Endometrial microvascular endothelial cells (primary cell): Measurements from ENCODE around the gene GRIA3. TPM values are rescaled to one million over a fixed set of nuclear protein-coding genes. Genes with fewer than 3 reads are reported as not detected.

Experiments
- in situ Hi-C: cut with HindIII; loops from 2 replicates; pipeline ENCODE4 v1.10.0; 2017; ENCODE audit warnings: low sequenced_read_pairs, low pct_unique_long_range_greater_than_20kb; ENCODE audit errors: inconsistent ontology term
- total RNA-seq: library from RNA; depleted of rRNA; stranded (reverse); fragments of >200 nt; gene quantifications from one replicate; pipeline ENCODE4 v1.2.3, GENCODE V29; 2015; ENCODE audit errors: inconsistent ontology term

Gene GRIA3
- total RNA-seq, 1 donor from 2014 or later = not detected

DNA sequence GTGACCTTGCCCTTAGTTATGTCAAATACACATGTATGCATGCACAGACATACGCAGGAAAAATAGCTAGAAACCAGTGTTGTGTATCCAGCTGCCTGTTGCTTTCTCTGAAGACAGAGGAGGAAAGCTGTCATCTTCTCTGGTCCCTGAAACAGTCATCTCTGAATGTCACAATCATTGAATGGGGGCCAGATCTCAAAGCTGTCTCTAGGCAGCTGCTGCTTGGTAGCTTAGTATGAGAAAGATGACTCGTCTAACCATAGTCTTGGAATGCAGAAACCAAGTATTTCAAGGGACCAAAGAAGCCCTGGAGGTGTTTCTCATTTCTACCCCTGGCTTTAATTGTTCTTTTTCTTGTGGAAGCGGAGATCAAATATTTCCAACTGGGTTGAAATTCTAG lies 4.0 kb downstream of the GRIA3 start:
- in situ Hi-C loops = no loop called here

DNA sequence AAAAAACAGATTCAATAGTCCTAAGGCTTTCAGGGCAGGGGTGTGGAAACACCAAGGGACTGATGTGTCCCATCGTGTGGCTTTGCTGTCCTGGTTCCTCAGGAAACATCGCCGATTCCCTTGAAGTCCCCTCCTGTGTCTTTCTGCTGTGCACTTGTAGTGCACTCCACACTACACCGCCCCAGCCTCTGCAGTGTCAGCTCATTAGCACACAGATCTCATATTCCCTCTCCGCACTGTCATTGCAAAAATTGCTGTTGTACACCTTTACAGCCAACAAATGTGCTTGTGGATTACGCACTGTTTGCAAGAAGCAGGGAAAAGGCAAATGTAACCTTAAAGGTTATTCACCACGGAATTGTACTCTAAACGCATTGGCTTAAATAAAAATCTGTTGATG lies 5.3 kb downstream of the GRIA3 start:
- in situ Hi-C loops = no loop called here

DNA sequence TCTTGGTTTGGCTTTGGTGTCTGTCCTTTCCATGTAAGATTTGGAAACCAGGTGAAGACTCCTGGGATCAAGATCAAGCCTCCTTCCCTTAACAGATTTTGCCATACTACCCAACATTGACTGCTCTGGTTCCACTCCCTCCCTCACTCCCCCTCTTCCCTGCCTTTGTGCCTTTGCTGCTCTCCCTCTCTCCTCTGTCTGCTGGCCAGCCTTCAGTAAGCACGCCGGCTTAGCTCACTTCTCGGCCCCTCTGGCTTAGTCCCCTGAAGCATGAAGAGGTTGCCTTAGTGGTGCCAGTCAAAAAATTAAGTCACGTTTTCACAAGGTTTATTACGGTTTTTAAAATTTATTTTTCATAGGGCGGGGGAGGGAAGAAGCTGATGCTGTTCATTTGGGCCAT lies 6.0 kb downstream of the GRIA3 start:
- in situ Hi-C loops = no loop called here

DNA sequence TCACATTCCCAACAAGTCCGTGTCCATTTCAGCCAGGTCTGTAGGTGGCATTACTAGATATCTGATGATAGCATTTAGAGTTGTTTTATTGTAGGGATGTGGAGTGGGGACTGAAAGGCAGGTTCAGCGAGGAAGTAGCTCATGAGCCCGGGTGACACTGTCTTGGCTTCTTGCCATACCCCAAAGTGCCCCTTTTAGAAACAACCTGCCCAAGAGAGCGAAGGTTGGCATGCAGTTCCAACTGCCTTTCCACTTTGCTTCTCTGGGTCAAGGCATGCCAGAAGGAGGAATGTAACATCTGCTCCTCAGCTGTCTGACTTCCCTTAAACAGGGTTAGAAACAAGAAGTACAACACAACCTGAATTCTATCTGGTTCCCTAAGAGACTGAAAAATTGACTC lies 9.0 kb downstream of the GRIA3 start:
- in situ Hi-C loops = no loop called here

DNA sequence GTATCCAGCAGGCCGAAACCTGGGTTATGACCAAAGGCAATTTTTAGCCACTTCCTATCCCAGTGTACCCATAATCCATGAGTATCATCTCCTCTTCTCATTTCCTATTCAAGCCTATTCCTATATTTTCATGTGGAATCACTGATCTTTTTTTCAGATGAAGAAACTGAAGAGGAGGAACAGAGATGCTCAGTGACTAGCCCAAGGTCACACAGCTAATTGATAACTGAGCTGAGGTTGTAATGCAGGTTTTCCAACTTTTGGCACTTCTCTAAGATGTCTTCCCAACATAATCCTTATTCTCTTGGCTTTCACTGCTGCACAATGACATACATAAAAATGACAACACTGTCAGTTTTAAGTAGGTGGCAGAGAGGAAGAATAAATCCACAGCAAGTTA lies 15.3 kb downstream of the GRIA3 start:
- in situ Hi-C loops = no loop called here

DNA sequence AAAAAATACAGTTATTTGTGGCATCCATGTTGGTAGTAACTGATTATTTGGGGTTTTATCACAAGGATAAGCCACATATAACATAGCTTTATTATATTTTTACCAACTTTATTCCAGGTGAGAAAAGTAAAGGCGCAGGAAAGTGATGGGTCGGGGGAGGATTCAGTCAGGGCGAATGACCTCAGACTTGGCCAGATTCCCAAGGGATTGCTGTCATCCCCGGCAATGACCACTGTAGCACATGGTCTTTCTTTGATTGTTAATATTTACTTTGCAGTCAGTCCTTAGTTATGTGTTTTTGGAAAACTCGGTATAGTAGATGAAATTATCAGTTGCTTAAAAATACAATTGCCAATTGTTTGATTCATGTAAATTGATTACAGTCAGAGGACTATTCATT lies 17.6 kb downstream of the GRIA3 start:
- in situ Hi-C loops = no loop called here

DNA sequence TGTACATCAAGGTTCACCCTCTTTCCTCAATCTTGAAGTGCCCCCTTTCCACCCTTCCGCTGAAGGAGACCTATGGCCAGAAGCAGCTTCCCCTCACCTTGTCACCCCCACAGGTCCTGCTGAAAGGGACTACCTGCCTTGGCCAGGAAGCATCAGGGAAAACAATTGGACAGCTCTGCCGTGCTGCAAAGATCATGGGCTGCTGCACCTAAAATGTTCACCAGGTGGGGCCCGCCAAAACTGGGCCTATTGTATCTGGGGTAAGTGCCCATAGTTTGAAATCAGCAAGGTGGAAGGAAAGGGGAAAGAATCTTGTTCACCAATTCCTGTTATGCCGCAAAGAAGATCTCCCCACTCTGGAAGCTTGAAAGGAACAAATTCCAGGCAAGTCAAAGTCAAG lies 18.4 kb downstream of the GRIA3 start:
- in situ Hi-C loops = no loop called here

DNA sequence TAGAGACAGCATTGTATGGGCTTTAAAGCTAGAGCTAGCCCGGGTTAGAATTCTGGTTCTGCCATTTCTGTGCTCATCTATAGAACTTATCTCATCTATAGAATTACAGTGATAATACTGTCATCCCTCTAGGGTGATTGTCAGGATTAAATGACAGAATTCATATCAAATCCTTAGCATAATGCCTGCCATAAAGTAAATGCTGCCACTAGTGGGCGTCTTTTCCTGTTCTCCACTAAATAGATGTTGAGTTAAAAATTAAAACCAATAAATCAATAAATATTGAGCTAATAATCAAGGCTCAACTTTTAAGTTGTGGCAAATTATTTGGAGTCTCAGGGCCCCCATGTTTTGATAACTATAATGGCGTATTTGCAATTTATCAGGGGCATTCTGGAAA lies 19.7 kb downstream of the GRIA3 start:
- in situ Hi-C loops = no loop called here

DNA sequence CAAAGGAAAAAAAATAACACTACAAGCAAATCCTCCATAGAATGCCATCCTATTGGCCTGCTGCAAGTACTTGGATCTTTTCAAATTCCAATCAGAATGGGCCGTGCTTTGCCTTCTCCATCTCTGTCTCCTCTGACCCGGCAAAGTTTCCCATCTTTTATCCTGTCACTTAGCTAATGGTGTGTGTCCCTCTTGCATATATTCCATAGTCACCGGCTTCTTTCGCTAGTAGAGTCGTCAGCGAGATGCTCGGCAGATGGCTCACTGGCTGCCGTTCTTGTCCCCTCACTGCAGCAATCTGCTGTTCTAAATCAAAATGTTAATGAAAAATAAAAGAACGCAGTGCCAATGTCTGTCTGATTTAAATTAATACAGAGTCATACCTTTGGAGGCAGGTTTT lies 22.1 kb downstream of the GRIA3 start:
- in situ Hi-C loops = no loop called here

DNA sequence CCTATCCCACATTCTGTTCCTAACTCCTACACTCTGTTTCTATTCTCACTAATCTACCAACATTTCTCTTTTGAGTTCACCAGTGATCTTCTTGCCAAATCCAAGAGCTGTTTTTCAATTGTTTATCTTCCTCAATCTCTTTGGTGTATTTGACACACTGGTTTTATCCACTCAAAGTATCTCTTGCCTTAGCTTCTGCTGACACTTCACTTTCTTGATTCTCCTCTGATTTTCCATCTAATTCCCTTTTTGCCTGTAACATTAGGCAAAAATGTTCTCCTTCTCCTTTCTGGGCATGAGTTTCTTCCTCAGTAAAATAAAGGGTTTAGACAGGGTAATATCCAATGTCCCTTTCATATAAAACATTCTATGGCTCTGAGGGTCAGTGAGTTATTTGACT lies 26.2 kb downstream of the GRIA3 start:
- in situ Hi-C loops = no loop called here

DNA sequence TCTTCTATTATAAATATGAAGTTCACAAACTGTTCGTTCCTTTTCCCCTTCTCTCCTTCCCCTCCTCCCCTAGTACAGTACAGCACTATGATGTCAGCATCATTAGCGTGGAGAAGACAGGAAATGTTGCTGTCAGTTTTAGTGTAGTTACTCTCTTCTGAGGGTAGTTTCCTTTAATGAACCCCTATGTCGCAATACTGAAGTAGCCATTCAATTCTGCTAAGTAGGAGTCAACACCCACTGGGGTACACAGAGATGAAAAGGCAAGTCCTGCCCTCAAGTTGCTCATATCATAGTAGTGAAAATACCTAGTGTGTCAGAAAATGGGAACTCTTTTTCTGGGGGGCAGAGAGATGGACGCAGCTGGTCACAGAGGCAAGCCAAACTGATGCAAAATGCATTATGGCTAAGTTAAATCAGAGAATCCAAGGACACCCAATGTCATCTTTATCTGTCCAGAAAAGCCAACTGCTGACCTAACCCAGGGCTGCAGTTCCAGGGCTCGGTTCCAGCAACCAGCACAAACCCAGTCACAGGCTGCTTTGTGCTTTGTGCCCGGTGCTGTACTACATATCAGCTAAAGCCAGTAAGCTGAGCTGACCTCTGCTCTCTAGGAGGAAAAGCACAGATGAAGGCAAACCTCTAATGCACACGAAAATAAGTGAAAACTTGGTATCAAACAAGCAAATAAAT lies 31.5 kb downstream of the GRIA3 start:
- in situ Hi-C loops = no loop called here

DNA sequence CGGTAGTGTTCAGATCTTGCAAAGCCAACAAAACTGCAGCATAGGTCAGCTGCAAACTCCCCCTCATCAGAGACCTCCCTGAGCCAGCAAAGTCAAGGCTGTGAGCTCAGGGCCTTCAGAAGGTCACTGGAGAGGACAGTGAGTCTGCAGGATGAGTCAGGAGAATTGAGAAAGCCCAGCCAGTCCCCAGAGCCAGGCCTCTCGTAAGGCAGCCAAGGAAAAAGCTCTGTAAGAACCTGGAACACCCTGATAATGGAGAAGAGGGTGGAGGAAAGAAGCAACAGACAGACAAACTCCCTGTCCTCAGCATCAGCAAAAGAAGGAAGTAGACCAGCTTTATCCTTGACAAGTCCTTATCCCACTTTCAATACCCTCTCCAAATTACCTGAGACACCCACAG lies 33.0 kb downstream of the GRIA3 start:
- in situ Hi-C loops = no loop called here

DNA sequence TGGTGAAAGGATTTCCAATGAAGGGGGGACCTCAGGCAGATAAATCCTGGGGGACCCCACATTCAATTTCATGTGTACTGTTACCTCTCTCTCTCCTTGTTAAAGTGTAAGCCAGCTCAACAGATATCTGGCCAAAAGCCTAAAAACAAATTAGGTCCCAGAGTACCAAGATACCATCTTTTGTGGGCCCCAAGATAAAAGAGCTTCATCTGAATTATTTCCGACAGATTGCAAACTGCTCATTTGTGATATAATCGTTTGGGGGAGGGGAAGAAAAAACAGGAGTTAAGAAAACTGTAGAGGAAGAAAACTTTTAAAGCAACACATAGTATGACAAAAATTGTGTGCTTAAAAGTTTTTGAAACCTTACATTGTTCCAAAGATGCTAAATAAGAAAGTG lies 33.6 kb downstream of the GRIA3 start:
- in situ Hi-C loops = no loop called here

DNA sequence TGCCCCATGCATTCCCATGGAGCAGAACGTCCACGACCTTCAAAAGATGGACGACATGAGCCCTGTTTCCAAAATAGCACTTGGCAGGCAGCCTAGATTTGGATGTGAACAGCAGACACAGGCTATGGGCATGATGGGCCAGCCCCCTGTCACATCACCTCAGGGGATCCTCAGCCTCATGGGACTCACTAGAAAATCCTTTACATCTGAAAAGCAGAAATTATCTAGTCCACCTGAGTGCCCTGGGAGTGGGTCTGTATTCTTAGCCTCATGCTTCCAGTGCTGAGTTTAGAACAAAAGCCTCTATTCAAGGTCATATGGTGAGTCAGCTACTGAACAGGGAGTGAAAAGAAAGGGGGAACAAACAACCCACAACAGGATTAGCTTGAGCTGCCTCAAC lies 35.8 kb downstream of the GRIA3 start:
- in situ Hi-C loops = no loop called here

DNA sequence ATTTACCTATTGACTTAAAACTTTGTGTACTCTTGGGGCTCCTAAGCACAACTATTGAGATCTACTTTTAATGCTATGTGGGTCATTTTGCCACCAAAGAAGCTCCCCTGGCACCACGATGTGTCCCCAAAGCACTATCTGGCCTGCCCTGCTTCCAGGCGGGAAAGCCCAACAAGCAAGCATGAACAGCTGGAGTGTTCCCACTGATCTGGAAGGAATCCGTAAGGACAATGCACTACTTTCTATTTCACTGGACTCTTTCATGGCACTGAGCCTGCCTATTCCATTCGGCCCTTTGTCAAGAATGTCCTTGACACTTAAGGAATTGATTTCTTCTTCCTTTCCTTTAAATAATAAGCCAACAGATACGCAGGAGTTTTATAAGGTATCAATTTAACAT lies 38.8 kb downstream of the GRIA3 start:
- in situ Hi-C loops = no loop called here

DNA sequence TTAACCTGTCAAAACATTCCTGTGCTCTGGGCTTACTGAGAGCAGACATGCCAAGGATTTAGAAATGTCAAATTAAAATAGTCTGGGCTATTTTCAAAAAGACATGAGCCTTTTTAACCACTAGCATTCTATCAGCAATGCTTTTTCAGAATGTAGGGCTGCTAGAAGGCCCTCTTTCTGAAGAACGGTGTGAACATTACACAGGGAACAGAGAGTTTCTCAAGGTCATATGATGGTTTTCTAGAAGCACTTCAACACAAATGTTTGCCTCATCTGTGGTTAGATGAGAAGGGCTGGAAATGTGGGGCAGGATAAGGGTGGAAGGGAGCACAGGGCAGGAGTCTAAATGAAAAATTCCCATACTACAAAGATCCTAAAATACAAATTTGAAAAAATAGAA lies 39.3 kb downstream of the GRIA3 start:
- in situ Hi-C loops = no loop called here

DNA sequence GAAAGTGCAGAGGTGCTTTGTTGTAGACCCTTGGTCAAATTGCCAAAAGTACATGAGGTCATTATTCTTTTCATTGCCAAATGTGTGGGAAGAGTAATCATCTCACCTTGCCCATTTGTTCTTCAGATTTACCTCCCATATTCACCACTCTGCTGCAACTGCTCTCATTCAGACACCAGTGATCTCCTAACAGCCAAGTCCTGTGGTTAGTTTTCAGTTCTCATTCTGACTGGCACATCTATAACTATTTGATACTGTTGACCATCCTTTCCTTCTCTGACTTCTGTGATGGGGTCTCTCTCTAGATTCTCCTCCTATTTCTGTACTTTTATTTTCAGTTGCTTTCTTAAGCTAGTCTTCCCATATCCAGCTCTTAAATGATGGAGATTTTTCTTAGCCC lies 39.8 kb downstream of the GRIA3 start:
- in situ Hi-C loops = no loop called here

DNA sequence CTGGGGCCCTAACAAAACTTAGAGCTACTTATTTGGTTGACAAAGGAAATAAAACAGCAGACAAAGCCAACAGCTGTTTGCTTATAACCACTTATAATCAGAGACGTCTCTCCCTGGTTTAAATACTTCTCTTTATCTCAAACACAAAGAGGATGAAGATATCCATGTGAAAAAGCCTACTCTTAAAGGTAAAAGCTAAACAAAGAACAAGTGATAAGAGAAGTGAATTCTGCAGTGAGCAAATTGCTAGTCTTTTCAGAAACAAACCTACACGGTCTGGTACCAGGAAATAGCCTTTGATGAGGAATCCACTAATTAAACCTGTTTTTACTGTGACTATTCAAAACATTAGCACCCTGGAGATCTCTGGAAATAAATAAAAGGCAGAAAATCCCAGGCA lies 46.7 kb downstream of the GRIA3 start:
- in situ Hi-C loops = no loop called here

DNA sequence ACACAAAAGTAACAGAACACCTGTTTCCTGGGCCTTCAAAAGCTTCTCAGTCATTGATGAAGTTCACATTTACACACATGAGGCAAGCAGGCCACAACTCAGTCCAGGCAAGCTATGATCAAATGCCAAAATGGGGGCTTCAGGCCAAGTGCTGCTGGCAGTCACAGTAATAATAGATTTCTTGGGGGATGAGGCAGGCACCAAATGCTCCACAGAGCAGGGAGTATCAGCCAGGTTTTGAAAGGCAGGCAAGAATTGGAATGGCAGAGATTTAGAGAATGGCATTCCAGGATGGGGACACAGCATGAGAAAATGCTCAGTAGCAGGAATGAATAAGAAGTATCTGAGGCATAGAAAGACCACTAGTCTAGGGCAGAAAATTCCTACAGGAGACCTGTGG lies 52.8 kb downstream of the GRIA3 start:
- in situ Hi-C loops = no loop called here

DNA sequence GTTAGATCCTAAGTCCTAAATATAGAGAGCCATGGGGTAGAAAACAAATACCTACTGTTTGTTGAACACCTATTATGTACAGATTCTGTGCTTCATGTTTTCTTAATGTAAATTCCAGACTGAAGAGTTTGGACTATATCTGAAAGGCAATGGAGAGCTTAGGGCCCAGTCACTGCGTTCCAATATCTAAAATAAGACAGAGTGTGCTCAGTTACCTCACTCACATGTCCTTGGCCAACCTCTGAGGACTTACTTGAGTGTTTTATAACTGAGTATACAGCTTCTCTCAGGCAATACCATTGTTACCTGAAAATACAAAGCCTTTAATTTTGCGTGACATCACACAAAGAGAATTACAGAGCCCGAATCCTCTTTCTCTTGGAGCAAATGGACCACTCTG lies 53.2 kb downstream of the GRIA3 start:
- in situ Hi-C loops = no loop called here

DNA sequence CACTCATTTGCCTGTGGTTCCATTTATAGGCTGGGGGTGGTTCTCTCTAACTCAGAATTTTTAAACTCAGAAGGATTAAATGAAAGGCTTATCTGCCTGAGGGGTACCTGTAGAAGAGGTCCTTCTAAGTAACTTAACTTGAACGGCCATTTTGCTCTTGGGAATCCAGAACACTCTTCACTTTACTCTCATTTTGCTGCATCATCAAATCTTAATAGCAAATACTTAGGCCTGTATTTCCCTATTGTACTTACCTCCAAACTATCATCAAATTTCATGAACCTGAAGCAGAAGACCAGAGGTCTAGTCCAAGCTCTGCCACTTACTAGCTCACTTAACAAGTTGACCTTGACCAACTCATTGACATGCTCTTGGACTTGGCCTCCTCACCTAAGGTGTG lies 70.4 kb downstream of the GRIA3 start:
- in situ Hi-C loops = no loop called here
